ENCODE results near the gene SLC35F3. TPM values are rescaled to one million over a fixed set of nuclear protein-coding genes. Genes with fewer than 3 reads are reported as not detected.

The SLC35F3 gene
- total RNA-seq, 2 experiments from 2014 or later: 0.86 to 1.8 TPM

DNA sequence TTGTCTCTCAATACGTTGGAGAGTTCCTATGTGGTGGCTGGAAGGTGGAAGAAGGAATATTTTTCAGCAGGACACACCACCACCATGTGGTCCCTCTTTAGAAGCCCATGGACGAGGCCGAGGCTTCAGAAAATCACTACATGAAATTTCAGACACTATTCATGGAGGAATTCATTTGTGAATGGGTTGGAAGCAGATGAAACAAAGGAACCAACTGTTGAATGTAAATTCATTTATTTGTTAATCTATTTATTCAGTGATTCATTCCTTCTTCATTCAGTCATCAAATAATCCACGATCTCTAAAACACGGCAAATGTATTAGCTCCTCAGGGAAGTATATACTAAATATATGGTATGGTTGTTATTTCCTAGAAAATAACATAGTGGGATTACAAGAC lies 12.2 kb downstream of the SLC35F3 start:
- Mint-ChIP-seq H3K9me3 (ENCODE audit: low read depth) (no peaks in the 10 kb centered on the region), H3K4me1 (no peaks in the 10 kb centered on the region), H3K4me3 (no peak overlapping the region), H3K27ac (no peak overlapping the region), H3K27me3 (peaks cover 5% of the 10 kb centered on the region), H3K36me3 (ENCODE audit: low read depth) (no peaks in the 10 kb centered on the region)
- ChIA-PET POLR2A (no interaction called here), CTCF (no interaction called here)
- ATAC-seq (no peak), DNase-seq (no peak)
- intact Hi-C loops (cut with DNase I, micrococcal nuclease): no loop called here

DNA sequence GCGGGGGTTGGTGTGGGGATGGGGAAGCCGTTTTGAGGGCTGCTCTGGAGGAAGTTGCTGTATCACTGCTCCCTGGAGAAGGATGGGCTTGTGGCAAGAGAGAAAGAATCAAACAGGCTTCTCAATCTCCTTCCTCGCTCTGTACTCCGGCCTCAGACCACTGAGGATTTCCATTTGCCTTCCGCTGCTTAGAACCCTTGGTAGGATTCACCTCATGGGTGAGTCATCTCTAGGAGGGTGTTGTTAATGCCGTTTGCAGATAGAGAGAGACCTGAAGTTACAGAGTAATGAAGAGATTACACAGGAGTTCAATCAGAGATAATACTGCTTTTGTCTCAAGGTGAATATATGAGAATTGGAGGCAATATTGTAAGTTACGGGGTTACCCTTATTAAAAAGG lies 15.3 kb downstream of the SLC35F3 start:
- POLR2A ChIA-PET: no interaction called here
- H3K27me3 Mint-ChIP-seq: peaks cover 5% of the 10 kb centered on the region

DNA sequence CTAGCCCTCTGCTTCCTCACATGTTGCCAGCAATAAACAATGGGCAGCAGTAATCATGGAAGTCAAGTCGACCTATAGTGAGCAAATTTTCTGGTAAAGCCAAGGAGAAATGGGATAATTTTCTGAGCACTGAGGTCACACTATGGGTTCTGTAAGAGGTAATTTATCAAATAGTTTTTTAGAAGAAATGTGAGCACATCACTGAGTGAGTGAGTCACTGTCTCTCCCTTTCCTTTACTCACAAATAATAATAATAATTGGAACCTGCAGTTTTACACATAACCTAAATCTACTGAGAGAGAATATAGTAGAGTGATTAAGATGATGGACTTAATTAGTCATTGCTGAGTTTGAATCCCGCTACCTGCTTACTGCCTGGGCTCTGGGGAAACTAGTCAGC lies 23.6 kb downstream of the SLC35F3 start:
- Mint-ChIP-seq H3K9me3 (ENCODE audit: low read depth) (peaks cover 4% of the 10 kb centered on the region), H3K4me3 (no peak overlapping the region), H3K27me3 (peaks cover 9% of the 10 kb centered on the region), H3K36me3 (ENCODE audit: low read depth) (no peaks in the 10 kb centered on the region), H3K27ac (no peak overlapping the region), H3K4me1 (no peaks in the 10 kb centered on the region)
- POLR2A ChIA-PET: no interaction called here
- no peak for ATAC-seq
- CTCF ChIA-PET: no interaction called here
- no peak for DNase-seq
- intact Hi-C loops (cut with DNase I, micrococcal nuclease): no loop called here

More for the DNA sequence above, 15.3 kb downstream of the SLC35F3 start:
- intact Hi-C loops (cut with DNase I, micrococcal nuclease): no loop called here
- H3K36me3 Mint-ChIP-seq (ENCODE audit: low read depth): no peaks in the 10 kb centered on the region
- CTCF ChIA-PET: no interaction called here
- H3K27ac Mint-ChIP-seq: no peak overlapping the region
- no peaks in the 10 kb centered on the region for H3K4me1 Mint-ChIP-seq
- DNase-seq: no peak
- H3K9me3 Mint-ChIP-seq (ENCODE audit: low read depth): peaks cover 4% of the 10 kb centered on the region
- H3K4me3 Mint-ChIP-seq: no peak overlapping the region
- ATAC-seq: no peak

GRCh38 chr1:233933339-233933738 lies 28.9 kb downstream of the SLC35F3 start:
- Mint-ChIP-seq H3K4me1 (no peaks in the 10 kb centered on the region), H3K4me3 (no peak overlapping the region), H3K27ac (no peak overlapping the region), H3K9me3 (ENCODE audit: low read depth) (no peaks in the 10 kb centered on the region), H3K27me3 (peaks cover 17% of the 10 kb centered on the region), H3K36me3 (ENCODE audit: low read depth) (no peaks in the 10 kb centered on the region)
- DNase-seq: no peak
- intact Hi-C loops (cut with DNase I, micrococcal nuclease): no loop called here
- CTCF ChIA-PET: no interaction called here
- POLR2A ChIA-PET: no interaction called here
- ATAC-seq: no peak

GRCh38 chr1:233935297-233935868 lies 30.9 kb downstream of the SLC35F3 start:
- ChIA-PET CTCF (interaction anchor here (0.8 to 1.9 kb wide), 2 partner anchors 9 to 577 kb away, joined by 3 to 7 read pairs; no protein-coding TSS in a partner anchor), POLR2A (no interaction called here)
- H3K36me3 Mint-ChIP-seq (ENCODE audit: low read depth): no peaks in the 10 kb centered on the region
- no peak for ATAC-seq
- no peak overlapping the region for H3K27ac Mint-ChIP-seq
- no peaks in the 10 kb centered on the region for H3K9me3 Mint-ChIP-seq (ENCODE audit: low read depth)
- H3K27me3 Mint-ChIP-seq: peaks cover 21% of the 10 kb centered on the region
- DNase-seq: no peak
- intact Hi-C loops (cut with DNase I, micrococcal nuclease): no loop called here
- H3K4me1 Mint-ChIP-seq: no peaks in the 10 kb centered on the region
- no peak overlapping the region for H3K4me3 Mint-ChIP-seq

DNA sequence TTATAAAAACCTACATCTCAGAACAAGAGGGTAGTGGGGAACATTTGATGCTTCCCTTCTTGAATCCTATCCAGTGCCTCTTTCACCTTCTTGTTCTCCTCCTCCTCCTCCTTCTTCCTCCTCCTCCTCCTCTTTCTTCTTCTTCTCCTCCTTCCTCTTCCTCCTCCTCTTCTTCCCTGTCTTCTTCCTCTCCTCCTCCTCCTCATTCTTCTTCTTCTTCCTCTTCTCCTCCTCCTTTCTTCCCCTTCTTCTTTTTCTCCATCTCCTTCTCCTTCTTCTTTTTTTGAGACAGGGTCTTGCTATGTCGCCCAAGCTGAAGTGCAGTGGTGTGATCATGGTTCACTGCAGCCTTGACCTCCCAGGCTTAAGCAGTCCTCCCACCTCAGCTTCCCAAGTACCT lies 31.9 kb downstream of the SLC35F3 start:
- no peaks in the 10 kb centered on the region for H3K9me3 Mint-ChIP-seq (ENCODE audit: low read depth)
- peaks cover 21% of the 10 kb centered on the region for H3K27me3 Mint-ChIP-seq
- ATAC-seq (no peak), DNase-seq (no peak)
- ChIA-PET POLR2A (no interaction called here), CTCF (no interaction called here)
- H3K4me1 Mint-ChIP-seq: no peaks in the 10 kb centered on the region
- no peak overlapping the region for H3K4me3 Mint-ChIP-seq
- intact Hi-C loops (cut with DNase I, micrococcal nuclease): no loop called here
- no peaks in the 10 kb centered on the region for H3K36me3 Mint-ChIP-seq (ENCODE audit: low read depth)
- no peak overlapping the region for H3K27ac Mint-ChIP-seq

- ATAC-seq (no peak), DNase-seq (no peak)
- H3K9me3 Mint-ChIP-seq (ENCODE audit: low read depth): no peaks in the 10 kb centered on the region
- POLR2A ChIA-PET: no interaction called here
- CTCF ChIA-PET: no interaction called here
- no peaks in the 10 kb centered on the region for H3K36me3 Mint-ChIP-seq (ENCODE audit: low read depth)
- H3K4me3 Mint-ChIP-seq: no peak overlapping the region
- H3K4me1 Mint-ChIP-seq: no peaks in the 10 kb centered on the region
- H3K27ac Mint-ChIP-seq: no peak overlapping the region
- intact Hi-C loops (cut with DNase I, micrococcal nuclease): no loop called here
- H3K27me3 Mint-ChIP-seq: peaks cover 21% of the 10 kb centered on the region
Measured at GRCh38 chr1:233936842-233937241, 32.4 kb downstream of the SLC35F3 start.

- no peak overlapping the region for H3K4me3 Mint-ChIP-seq
- intact Hi-C loops (cut with DNase I, micrococcal nuclease): no loop called here
- no peak for ATAC-seq
- H3K27me3 Mint-ChIP-seq: peaks cover 18% of the 10 kb centered on the region
- H3K9me3 Mint-ChIP-seq (ENCODE audit: low read depth): no peaks in the 10 kb centered on the region
- H3K4me1 Mint-ChIP-seq: no peaks in the 10 kb centered on the region
- CTCF ChIA-PET: no interaction called here
- POLR2A ChIA-PET: no interaction called here
- no peak for DNase-seq
- H3K27ac Mint-ChIP-seq: no peak overlapping the region
- no peaks in the 10 kb centered on the region for H3K36me3 Mint-ChIP-seq (ENCODE audit: low read depth)
Measured at GRCh38 chr1:233938476-233938875, 34.0 kb downstream of the SLC35F3 start.

DNA sequence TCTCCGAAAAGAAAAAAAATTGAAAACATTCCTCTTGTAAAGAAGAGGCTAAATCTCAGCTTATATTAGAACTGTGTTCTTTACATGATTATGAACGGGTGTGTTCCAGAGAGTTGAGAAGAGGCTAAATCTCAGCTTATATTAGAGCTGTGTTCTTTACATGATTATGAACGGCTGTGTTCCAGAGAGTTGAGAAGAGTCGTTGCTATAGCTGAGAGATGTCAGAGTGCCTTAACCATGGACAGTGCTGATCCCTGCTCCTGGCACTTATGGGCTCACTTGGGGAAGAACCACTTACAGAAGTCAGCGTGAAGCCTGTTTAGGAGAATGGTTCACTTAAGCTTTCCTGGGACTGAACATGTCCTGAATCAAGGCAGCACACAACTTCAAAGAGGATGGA lies 35.0 kb downstream of the SLC35F3 start:
- ChIA-PET CTCF (no interaction called here), POLR2A (no interaction called here)
- no peak for DNase-seq
- H3K27me3 Mint-ChIP-seq: peaks cover 17% of the 10 kb centered on the region
- no peaks in the 10 kb centered on the region for H3K4me1 Mint-ChIP-seq
- no peak overlapping the region for H3K27ac Mint-ChIP-seq
- intact Hi-C loops (cut with DNase I, micrococcal nuclease): no loop called here
- ATAC-seq: no peak
- H3K36me3 Mint-ChIP-seq (ENCODE audit: low read depth): no peaks in the 10 kb centered on the region
- no peaks in the 10 kb centered on the region for H3K9me3 Mint-ChIP-seq (ENCODE audit: low read depth)
- no peak overlapping the region for H3K4me3 Mint-ChIP-seq

GRCh38 chr1:233940908-233941307 lies 36.4 kb downstream of the SLC35F3 start:
- H3K4me3 Mint-ChIP-seq: no peak overlapping the region
- CTCF ChIA-PET: no interaction called here
- no peaks in the 10 kb centered on the region for H3K9me3 Mint-ChIP-seq (ENCODE audit: low read depth)
- DNase-seq (no peak), ATAC-seq (no peak)
- POLR2A ChIA-PET: no interaction called here
- no peaks in the 10 kb centered on the region for H3K36me3 Mint-ChIP-seq (ENCODE audit: low read depth)
- H3K27me3 Mint-ChIP-seq: peaks cover 20% of the 10 kb centered on the region
- no peaks in the 10 kb centered on the region for H3K4me1 Mint-ChIP-seq
- intact Hi-C loops (cut with DNase I, micrococcal nuclease): no loop called here
- H3K27ac Mint-ChIP-seq: no peak overlapping the region

DNA sequence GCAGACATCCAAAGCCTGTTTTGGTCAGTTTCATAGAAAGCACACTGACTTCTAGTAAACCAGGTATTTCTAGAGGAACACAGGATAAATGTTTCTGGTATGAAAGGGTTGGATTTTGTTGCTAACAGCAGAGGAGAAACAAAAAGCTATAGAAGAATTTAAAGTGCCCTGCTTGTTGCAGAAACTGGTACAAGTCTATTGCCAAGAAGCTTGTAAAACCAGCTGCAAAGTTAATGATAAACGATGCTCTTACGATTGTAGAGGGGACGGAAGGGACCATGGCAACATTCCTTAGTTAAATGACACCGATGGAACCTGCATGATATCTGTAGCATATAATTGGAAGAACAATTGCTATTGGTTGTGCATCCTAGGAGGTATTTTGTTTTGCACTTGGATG lies 40.1 kb downstream of the SLC35F3 start:
- no peaks in the 10 kb centered on the region for H3K4me1 Mint-ChIP-seq
- H3K36me3 Mint-ChIP-seq (ENCODE audit: low read depth): no peaks in the 10 kb centered on the region
- H3K4me3 Mint-ChIP-seq: no peak overlapping the region
- ATAC-seq: no peak
- H3K27me3 Mint-ChIP-seq: peaks cover 16% of the 10 kb centered on the region
- intact Hi-C loops (cut with DNase I, micrococcal nuclease): no loop called here
- DNase-seq: no peak
- no peaks in the 10 kb centered on the region for H3K9me3 Mint-ChIP-seq (ENCODE audit: low read depth)
- CTCF ChIA-PET: interaction anchor here (2.3 kb wide), 1 partner anchor 9 kb away, joined by 7 read pairs; no protein-coding TSS in a partner anchor
- H3K27ac Mint-ChIP-seq: no peak overlapping the region
- POLR2A ChIA-PET: no interaction called here

DNA sequence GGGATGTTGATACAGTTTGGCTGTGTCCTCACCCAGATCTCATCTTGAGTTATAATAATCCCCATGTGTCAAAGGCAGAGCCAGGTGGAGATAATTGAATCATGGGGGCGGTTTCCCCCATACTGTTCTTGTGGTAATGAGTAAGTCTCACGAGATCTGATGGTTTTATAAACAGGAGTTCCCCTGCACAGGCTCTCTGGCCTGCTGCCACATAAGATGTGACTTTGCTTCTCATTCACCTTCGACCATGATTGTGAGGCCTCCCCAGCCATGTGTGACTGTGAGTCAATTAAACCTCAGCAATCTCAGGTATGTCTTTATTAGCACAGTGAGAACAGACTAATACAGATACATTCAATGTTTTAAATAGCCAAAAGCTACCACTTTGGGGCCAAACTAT lies 41.1 kb downstream of the SLC35F3 start:
- Mint-ChIP-seq H3K36me3 (ENCODE audit: low read depth) (no peaks in the 10 kb centered on the region), H3K9me3 (ENCODE audit: low read depth) (no peaks in the 10 kb centered on the region), H3K27ac (no peak overlapping the region), H3K4me1 (no peaks in the 10 kb centered on the region), H3K4me3 (no peak overlapping the region), H3K27me3 (peaks cover 16% of the 10 kb centered on the region)
- ChIA-PET CTCF (no interaction called here), POLR2A (no interaction called here)
- no peak for ATAC-seq
- intact Hi-C loops (cut with DNase I, micrococcal nuclease): no loop called here
- peak; percentile 14 for DNase-seq

DNA sequence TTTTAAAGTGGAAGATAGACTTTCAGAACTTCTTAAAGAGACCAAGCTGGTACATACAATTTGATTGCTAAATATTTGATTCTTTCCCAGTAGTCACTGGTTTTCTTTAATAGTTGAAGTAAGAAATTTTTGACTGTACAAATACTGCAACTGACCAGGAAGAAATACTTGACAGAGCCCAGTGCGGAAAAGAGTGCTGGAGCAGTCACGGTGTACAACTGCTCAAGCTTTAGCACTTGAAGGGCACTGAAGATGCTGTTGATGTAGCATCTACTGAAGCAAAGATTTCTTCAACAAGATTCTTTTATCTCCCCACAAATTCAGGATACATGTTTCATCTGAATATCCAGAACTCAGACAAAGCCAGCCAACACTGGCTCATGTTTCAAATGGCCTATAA lies 41.5 kb downstream of the SLC35F3 start:
- no peaks in the 10 kb centered on the region for H3K4me1 Mint-ChIP-seq
- intact Hi-C loops (cut with DNase I, micrococcal nuclease): no loop called here
- no peaks in the 10 kb centered on the region for H3K36me3 Mint-ChIP-seq (ENCODE audit: low read depth)
- peaks cover 16% of the 10 kb centered on the region for H3K27me3 Mint-ChIP-seq
- DNase-seq: no peak
- POLR2A ChIA-PET: no interaction called here
- H3K4me3 Mint-ChIP-seq: no peak overlapping the region
- no peak for ATAC-seq
- no peaks in the 10 kb centered on the region for H3K9me3 Mint-ChIP-seq (ENCODE audit: low read depth)
- CTCF ChIA-PET: no interaction called here
- no peak overlapping the region for H3K27ac Mint-ChIP-seq
